NCI-H2107 treated with DMSO at 0.1 percent for 48 hours (cell line): Measurements from ENCODE around the gene C5orf58.
"Not testable (repeated sequence)": the region's sequence is repeated elsewhere in the genome, so short reads cannot be mapped to it uniquely, and the experiment has no call there.

Source experiments
- DNase-seq: peaks from one replicate; lab custom pipeline; 2025; ENCODE audit not compliant: unreplicated experiment; lab: John Stamatoyannopoulos, UW

C5orf58 gene

DNA sequence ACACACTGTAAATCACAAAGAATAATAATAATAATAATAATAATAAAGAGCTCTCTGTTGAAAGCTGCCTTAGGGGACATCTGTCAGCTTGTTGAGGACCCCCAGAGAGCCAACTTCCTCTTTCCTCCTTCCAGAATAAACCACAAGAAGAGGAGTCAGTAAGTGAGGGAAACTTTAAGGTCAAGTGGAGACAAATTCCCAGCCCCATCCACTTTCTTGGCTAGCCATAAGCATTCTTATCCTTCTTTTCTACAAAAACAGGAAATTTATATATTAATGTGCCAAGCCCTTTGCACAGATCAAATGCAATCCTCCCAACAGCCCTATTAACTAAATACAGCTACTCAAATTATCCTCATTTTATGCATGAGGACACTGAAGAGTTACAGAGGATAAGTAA lies 9.4 kb upstream of the C5orf58 start:
- no peak for DNase-seq

DNA sequence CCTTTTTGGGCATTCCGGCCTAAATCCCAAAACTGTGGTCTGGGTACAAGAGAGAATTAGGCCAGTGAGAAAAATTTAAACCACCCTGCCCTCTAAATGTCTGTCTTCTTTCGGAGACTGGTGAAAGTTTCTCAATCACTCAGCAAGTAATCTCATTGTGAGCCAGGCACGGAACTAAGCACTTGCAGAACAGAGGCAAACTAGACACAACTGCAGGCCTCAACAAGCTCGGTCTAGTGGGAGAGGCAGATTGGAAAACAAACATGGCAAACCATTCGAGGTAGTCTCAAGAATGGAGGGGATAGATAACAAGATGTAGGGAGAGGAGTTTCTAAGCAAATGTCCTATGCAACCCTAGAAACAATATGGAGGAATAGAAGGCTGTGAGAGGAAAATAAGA lies 8.9 kb upstream of the C5orf58 start:
- DNase-seq = no peak

GRCh38 chr5:170225326-170226128 lies 7.3 kb upstream of the C5orf58 start:
- DNase-seq = peak; percentile 15

GRCh38 chr5:170226129-170226615 lies 6.6 kb upstream of the C5orf58 start:
- DNase-seq = no peak

DNA sequence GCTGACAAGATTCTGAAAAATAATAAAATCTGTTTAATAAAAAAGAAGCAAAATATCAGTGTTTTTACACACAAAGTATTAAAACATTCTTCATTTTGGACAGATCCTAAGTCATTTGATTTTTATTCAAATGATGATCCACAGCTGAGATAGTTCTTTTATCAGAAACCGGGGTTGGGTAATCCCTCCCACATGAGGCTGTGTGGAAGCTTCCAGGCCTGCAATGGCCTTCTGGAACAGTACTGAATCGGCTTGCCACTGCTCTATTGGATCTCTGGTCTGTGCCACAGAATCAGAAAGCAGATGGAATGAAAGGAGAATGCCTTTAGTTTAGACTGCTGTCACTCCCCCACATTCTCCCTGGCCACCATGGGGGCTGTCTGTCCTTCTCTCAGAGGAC lies 6.1 kb upstream of the C5orf58 start:
- DNase-seq = no peak

GRCh38 chr5:170228762-170229435 lies 3.9 kb upstream of the C5orf58 start:
- DNase-seq = no peak

DNA sequence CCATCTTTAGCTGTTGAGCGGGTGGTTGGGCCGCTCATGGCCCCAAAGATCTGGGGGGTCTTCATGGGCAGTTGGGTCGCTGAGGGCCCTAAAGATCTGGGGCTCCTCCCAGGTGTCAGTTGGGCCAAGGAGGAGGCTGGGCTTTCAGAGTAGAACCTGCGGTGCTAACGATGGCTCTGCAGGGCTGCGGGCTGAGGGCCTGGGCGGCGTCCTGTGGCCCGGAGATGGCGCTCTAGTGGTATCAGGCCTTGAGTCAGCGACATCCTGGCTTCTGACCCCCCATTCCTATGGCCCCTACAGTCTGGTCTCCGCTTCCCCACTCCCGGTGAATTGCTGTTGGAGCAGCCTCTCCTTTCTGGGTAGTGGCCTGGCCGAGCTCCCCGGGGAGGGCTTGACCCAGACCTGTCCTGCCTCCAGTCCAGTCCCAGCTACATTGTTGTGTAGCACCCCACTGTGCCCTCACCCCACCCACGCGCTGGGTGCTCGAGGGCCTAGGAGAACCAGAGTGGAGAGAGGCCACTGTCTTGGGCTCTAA lies 640 bp downstream of the C5orf58 start:
- no peak for DNase-seq

DNA sequence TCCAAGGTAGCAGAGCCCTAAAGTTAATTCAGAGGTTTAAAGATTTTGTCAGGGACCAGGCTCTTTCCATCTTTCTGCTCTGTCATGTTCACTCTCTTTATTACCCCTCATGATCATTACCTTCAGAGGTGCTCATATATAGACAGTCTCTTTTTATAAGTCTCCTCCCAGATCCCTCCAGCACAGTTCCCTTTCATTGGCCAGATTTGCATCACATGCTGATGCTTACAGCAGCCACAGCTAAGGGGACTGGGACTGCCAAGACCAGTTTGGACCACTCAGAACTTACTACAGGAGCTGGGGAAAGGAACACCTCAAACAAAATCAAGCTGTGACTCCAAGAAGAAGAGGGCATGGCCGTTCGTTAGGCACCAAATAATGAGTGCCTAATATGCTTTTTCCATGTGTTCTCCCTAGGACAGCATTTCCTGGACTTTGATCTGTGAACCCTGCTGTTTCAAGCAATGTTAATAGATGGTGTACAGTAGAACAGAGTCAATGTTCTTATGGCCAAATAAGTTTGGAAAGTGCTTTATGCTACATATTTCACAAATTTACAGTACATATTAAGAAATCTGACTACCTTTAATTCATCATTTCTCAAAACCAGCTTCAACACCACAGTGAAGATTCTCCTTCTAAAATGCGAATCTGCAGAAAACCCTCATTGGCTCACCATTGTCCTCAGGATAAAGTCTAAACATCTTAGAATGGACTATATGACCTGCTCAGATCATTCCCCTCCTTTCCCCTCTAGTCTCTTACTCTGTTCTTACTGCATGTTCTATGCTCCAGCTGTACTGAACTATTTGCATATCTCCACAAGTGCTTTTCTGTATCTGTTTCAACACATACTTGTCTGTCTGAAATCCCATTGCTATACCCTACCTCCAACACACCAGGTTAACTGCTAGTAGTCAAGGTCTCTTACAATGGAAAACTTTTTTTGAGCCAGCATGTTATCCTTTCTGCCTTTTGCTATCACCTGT lies 3.4 kb downstream of the C5orf58 start:
- no peak for DNase-seq

DNA sequence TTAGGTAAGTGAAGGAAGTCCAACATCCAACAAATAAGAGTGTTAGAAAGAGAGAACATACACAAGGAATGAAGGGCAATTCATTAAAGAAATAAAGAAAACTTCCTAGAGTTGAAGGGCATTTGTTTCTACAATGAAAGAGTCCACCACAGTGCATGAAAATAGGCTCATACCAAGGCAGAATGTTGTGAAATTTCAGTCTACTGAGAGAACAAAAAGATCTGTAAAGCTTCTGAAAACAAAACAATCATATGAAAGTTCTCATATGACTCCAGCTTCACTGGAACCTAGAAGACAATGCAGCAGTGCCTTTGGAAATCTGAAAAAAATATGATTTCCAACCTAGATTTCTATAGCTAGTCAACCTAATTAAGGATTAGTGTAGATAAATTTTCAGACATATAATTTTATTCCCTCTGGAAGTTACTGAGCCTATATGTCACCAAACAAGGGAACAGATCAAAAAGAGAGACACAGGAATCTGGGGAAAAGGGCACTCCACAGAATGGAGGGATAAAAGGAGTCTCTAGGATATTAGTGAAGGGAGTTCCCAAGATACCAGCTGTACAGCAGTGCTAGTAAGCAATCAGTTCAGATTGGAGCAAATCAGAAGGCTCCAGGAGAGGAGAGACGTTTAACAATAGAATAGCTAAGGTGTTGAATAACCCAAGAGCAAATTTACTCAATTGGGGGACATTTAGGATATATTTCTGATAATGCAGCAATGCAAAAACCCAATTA lies 5.8 kb downstream of the C5orf58 start:
- no peak for DNase-seq

- DNase-seq = not testable (repeated sequence)
Measured at GRCh38 chr5:170245436-170245835, 12.7 kb downstream of the C5orf58 start.

- no peak for DNase-seq
Measured at GRCh38 chr5:170246126-170246870, 13.5 kb downstream of the C5orf58 start.

DNA sequence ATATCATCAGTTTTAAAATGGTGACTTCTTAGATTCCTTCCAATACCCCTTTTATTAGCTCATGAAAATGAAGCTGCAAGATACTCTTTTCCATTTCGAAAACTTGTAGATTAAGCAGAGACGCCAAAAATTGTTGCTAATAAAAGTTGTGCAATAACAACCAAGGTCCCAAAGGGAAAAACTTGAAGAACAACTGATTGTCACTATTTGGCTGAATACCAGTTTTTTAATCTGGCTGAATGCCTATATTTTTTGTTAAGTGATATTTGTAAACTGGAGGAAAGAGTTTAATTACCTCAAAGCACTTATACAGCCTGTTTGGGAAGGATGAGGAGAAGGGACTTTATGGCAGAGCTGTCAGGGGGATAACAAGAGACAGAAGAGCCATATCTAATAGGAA lies 14.6 kb downstream of the C5orf58 start:
- DNase-seq = no peak

- DNase-seq = no peak
Measured at GRCh38 chr5:170248172-170248930, 15.6 kb downstream of the C5orf58 start.

DNA sequence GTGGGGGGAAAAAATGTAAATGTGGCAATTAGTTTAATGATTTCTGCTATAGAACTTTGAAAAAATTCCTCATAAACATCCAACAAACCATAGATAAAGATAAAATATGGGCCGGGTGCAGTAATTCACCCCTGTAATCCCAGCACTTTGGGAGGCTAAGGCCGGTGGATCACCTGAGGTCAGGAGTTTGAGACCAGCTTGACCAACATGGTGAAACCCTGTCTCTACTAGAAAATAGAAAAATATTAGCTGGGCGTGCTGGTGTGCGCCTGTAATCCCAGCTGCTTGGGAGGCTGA lies 16.1 kb downstream of the C5orf58 start:
- DNase-seq = not testable (repeated sequence)

- DNase-seq = no peak
Measured at GRCh38 chr5:170249355-170249754, 16.6 kb downstream of the C5orf58 start.

DNA sequence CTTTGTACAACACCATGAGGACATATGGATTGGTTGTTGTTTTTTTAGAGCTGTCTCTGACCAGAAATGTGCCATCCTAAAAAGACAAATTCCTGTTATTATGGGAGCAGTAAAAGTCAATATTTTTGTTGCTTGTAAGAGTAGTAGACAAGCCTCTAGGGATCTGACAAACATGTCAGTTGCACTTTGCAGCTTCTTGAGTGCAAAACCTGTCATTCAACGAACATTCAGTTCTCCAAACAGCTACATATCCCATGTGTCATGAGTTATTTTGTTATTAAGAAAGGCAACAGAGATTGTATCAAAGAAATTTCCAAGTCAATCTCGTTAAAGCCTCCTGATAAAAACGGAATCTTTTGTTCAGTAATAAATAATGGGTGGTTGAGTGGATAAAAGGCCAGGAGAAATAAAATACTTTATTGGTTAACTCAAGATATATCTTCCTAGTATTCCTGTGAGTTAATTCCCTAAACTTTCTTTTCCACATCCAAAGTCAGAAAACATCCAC lies 18.1 kb downstream of the C5orf58 start:
- no peak for DNase-seq

DNA sequence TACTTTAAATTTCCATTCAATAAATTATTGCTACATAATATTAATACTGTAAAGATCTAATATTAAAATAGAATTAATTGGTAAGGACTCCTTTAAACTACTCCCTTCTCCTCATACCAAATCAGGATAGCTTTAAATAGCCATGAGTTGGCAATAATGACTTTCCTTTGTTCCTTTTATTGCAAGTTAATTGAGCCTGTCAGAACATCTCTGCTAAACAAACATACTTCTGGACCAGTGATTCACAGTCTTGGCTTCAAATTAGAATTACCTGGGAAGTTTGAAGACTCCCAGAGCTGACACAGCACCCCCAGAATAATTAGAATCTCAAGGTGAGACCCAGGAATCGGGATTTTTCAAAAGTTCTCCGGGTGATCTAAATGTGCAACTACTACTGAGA lies 18.7 kb downstream of the C5orf58 start:
- no peak for DNase-seq

DNA sequence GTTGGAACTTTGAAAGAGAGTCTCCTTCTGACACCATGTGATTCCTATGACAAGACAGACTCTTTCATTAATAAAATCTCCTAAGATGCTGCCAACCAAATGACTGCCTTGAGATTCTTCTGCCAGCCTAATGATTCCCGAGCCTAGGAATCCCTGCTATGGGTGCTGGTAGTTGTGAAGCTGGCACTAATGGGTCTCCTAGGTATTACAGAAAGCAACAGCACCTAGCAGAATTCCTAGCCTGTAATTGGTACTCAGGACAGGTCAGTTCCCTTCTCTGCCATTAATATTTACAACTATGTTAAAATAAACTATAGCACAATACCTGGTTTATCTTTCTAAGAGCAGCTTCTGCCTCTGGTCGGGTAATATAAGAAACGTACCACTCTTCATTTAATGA lies 19.3 kb downstream of the C5orf58 start:
- DNase-seq = no peak
